Measurements from ENCODE around the gene ATXN2. TPM values are rescaled to one million over a fixed set of nuclear protein-coding genes. Genes with fewer than 3 reads are reported as not detected.

The ATXN2 gene
- total RNA-seq, 2 experiments from 2014 or later, result 36.1 to 81.4 TPM

DNA sequence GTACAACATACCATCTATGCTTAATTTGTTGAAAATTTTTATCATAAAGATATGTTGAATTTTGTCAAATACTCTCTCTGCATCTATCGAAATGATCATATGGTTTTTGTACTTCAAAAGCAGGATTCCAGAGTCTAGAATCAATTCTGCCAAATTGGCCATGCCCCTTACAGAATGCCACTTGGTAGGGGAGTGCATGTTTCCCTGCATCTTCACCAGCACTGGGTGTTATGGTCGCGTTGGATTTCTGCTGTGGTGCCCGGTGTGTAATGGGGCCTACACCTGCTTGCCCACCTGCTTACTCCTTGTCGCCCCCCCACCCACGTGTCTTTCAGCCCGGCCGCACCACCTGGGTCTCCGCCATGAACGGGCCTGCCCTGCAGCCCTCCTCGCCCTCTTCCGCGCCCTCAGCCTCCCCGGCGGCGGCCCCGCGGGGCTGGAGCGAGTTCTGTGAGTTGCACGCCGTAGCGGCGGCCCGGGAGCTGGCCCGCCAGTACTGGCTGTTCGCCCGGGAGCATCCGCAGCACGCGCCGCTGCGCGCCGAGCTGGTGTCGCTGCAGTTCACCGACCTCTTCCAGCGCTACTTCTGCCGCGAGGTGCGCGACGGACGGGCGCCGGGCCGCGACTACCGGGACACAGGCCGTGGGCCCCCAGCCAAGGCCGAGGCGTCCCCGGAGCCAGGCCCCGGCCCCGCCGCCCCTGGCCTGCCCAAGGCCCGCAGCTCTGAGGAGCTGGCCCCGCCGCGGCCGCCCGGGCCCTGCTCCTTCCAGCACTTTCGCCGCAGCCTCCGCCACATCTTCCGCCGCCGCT, 181.1 kb downstream of the ATXN2 start:
- no peak for DNase-seq (ENCODE audit: low spot score)
- peaks cover 33% of the 10 kb centered on the region for H3K79me2 ChIP-seq (ENCODE audit: insufficient read depth, low read depth, low read length)
- H3K36me3 ChIP-seq (ENCODE audit: insufficient read depth, low read length), result peaks cover 57% of the 10 kb centered on the region
- peaks cover 13% of the 10 kb centered on the region; the same call in 1 of the 2 replicates for H4K20me1 ChIP-seq (ENCODE audit: insufficient read depth, low read length)
- no peaks in the 10 kb centered on the region for H3K9me3 ChIP-seq (ENCODE audit: low read length)
- POLR2A ChIA-PET, result interaction anchor here (0.9 kb wide), 1 partner anchor 135 kb away, joined by 4 read pairs; no protein-coding TSS in a partner anchor
- TF ChIP-seq, protein P1, sequence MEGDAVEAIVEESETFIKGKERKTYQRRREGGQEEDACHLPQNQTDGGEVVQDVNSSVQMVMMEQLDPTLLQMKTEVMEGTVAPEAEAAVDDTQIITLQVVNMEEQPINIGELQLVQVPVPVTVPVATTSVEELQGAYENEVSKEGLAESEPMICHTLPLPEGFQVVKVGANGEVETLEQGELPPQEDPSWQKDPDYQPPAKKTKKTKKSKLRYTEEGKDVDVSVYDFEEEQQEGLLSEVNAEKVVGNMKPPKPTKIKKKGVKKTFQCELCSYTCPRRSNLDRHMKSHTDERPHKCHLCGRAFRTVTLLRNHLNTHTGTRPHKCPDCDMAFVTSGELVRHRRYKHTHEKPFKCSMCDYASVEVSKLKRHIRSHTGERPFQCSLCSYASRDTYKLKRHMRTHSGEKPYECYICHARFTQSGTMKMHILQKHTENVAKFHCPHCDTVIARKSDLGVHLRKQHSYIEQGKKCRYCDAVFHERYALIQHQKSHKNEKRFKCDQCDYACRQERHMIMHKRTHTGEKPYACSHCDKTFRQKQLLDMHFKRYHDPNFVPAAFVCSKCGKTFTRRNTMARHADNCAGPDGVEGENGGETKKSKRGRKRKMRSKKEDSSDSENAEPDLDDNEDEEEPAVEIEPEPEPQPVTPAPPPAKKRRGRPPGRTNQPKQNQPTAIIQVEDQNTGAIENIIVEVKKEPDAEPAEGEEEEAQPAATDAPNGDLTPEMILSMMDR (conservative IDR thresholded peaks at IDR 0.05; ENCODE audit: low read length), result no peak
- TF ChIP-seq EZH2phosphoT487 (IDR thresholded peaks at IDR 0.05; ENCODE audit: borderline replicate concordance, low read depth, low read length), result no peak
- intact Hi-C loops (cut with micrococcal nuclease; ENCODE audit: unreplicated experiment), result no loop called here
- H3K4me3 ChIP-seq (ENCODE audit: low read depth, low read length, poor library complexity, severe bottlenecking), result no peak overlapping the region
- no peak overlapping the region for H3K4me2 ChIP-seq (ENCODE audit: low read length)
- H3K9me2 ChIP-seq (ENCODE audit: insufficient read depth, low read length), result no peaks in the 10 kb centered on the region
- no TSS peak for BruUV-seq (replicated peaks)
- no peaks in the 10 kb centered on the region for H3K4me1 ChIP-seq (ENCODE audit: insufficient read depth, low read length, poor library complexity, severe bottlenecking)
- H3K27ac ChIP-seq (ENCODE audit: low read depth, low read length, poor library complexity, severe bottlenecking), result no peak overlapping the region
- CTCF ChIA-PET (ENCODE audit: unreplicated experiment), result no interaction called here
- H2AFZ ChIP-seq (ENCODE audit: low read length), result no peak overlapping the region

DNA sequence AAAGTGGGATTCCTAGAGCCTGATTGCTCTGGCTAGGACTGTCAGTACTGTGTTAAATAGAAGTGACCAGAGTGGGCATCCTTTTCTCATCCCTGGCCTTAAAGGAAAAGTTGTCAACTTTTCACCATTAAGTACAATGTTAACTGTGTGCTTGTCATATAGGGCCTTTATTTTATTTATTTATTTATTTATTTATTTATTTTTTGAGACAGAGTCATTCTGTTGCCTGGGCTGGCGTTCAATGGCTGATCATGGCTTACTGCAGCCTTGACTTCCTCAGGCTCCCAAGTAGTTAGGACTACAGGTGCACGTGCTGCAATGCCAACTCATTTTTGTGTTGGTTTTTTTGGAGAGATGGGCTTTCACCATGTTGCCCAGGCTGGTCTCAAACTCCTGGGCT, 181.8 kb downstream of the ATXN2 start:
- Histone ChIP-seq H3K4me3 (ENCODE audit: low read depth, low read length, poor library complexity, severe bottlenecking) (no peak overlapping the region), H2AFZ (ENCODE audit: low read length) (no peak overlapping the region), H3K27ac (ENCODE audit: low read depth, low read length, poor library complexity, severe bottlenecking) (no peak overlapping the region), H3K4me1 (ENCODE audit: insufficient read depth, low read length, poor library complexity, severe bottlenecking) (peaks cover 5% of the 10 kb centered on the region), H4K20me1 (ENCODE audit: insufficient read depth, low read length) (peaks cover 13% of the 10 kb centered on the region; the same call in 1 of the 2 replicates), H3K36me3 (ENCODE audit: insufficient read depth, low read length) (peaks cover 56% of the 10 kb centered on the region), H3K4me2 (ENCODE audit: low read length) (no peak overlapping the region), H3K79me2 (ENCODE audit: insufficient read depth, low read depth, low read length) (peaks cover 40% of the 10 kb centered on the region), H3K9me2 (ENCODE audit: insufficient read depth, low read length) (no peaks in the 10 kb centered on the region), H3K9me3 (ENCODE audit: low read length) (no peaks in the 10 kb centered on the region)
- ChIA-PET CTCF (ENCODE audit: unreplicated experiment) (no interaction called here), POLR2A (no interaction called here)
- DNase-seq (ENCODE audit: low spot score), result no peak
- no peak for TF ChIP-seq EZH2phosphoT487 (IDR thresholded peaks at IDR 0.05; ENCODE audit: borderline replicate concordance, low read depth, low read length)
- TF ChIP-seq, protein P1 (conservative IDR thresholded peaks at IDR 0.05; ENCODE audit: low read length), result no peak
- BruUV-seq (replicated peaks), result no TSS peak
- intact Hi-C loops (cut with micrococcal nuclease; ENCODE audit: unreplicated experiment), result no loop called here

DNA sequence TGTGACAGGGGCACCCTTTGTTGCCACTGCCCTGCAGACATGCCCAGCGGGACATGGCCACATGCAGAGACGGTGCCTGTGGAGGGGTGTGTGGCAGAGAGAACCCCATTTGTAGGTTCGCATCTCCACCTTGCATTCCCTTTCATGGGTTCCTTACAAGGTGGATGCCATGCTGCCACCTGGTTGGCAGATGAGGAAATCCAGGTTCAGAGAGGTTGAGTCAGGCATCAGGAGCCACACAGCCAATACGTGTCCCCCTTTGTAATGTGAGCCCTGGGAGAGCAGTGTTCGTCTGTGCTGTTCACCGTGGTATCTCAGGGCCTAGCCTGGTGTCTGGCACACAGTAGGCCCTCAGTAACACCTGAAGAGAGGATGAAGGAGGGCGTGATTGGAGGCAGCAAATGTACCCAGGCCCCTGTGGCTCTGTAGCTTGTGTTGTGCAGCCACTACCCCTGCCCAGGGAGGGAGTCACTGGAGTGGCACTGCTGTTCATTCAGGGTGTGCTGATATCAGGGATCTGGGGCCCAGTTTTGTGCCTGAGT, 184.3 kb downstream of the ATXN2 start:
- ChIA-PET CTCF (ENCODE audit: unreplicated experiment) (no interaction called here), POLR2A (no interaction called here)
- peaks cover 30% of the 10 kb centered on the region for H3K4me1 ChIP-seq (ENCODE audit: insufficient read depth, low read length, poor library complexity, severe bottlenecking)
- no peak for TF ChIP-seq EZH2phosphoT487 (IDR thresholded peaks at IDR 0.05; ENCODE audit: borderline replicate concordance, low read depth, low read length)
- TF ChIP-seq, protein P1 (conservative IDR thresholded peaks at IDR 0.05; ENCODE audit: low read length), result no peak
- peaks cover 58% of the 10 kb centered on the region for H3K79me2 ChIP-seq (ENCODE audit: insufficient read depth, low read depth, low read length)
- intact Hi-C loops (cut with micrococcal nuclease; ENCODE audit: unreplicated experiment), result no loop called here
- H3K9me2 ChIP-seq (ENCODE audit: insufficient read depth, low read length), result no peaks in the 10 kb centered on the region
- no peak overlapping the region for H3K27ac ChIP-seq (ENCODE audit: low read depth, low read length, poor library complexity, severe bottlenecking)
- no peak overlapping the region for H3K4me3 ChIP-seq (ENCODE audit: low read depth, low read length, poor library complexity, severe bottlenecking)
- H2AFZ ChIP-seq (ENCODE audit: low read length), result no peak overlapping the region
- BruUV-seq (replicated peaks), result no TSS peak
- DNase-seq (ENCODE audit: low spot score), result no peak
- no peaks in the 10 kb centered on the region for H3K9me3 ChIP-seq (ENCODE audit: low read length)
- no peak overlapping the region for H3K4me2 ChIP-seq (ENCODE audit: low read length)
- H3K36me3 ChIP-seq (ENCODE audit: insufficient read depth, low read length), result peaks cover 32% of the 10 kb centered on the region
- peaks cover 11% of the 10 kb centered on the region; the same call in 1 of the 2 replicates for H4K20me1 ChIP-seq (ENCODE audit: insufficient read depth, low read length)
